K562 (cell line): ENCODE measurements around the gene BBX. TPM values are rescaled to one million over a fixed set of nuclear protein-coding genes. Genes with fewer than 3 reads are reported as not detected.

Experiments used
- ATAC-seq: fragments of 200-7000 bp; cut with Tn5 transposase; 3 replicates; pipeline ENCODE4 v1.9.1; 2020; ENCODE audit warnings: moderate library complexity
- BruUV-seq: library from RNA; stranded (reverse); fragments of 400-500 nt; replicated peaks from 2 replicates; lab custom pipeline; 2021; lab: Mats Ljungman, UMichigan
- CTCF ChIA-PET: fragments of 300-600 bp; formaldehyde crosslinking; extraction: SDS; loops from one replicate; lab custom pipeline; 2021; ENCODE audit warnings: low intra/inter-chr PET ratio; lab: Yijun Ruan, JAX
- POLR2A ChIA-PET: fragments of 300-600, 350-650 bp; sonication (Branson Sonifier 250); formaldehyde crosslinking; extraction: SDS; loops from one replicate; lab custom pipeline; 2021; ENCODE audit warnings: antibody characterized with exemption, inconsistent platforms; lab: Yijun Ruan, JAX
- DNase-seq, 4 experiments: peaks; one replicate each; pipeline versions ENCODE4 v3.0.0 to v3.0.0-alpha.2; 2011 to 2018; ENCODE audit warnings: low spot score in 3 of 4, mixed read lengths in 3 of 4; ENCODE audit errors: extremely low read depth in 1 of 4
- FAIRE-seq: peaks from 2 replicates; lab custom pipeline; 2011; peaks lifted over from hg19 to GRCh38; lab: Jason Lieb, UNC
- H2AFZ ChIP-seq: 2 replicates; pipeline ENCODE4 v1.6.0; 2011; ENCODE audit warnings: low read depth, low read length, control low read depth, inconsistent platforms
- H3K27ac ChIP-seq: fragments of 200-600 bp; 3 replicates; pipeline ENCODE4 v1.8.0; 2011; ENCODE audit warnings: low read depth, mild to moderate bottlenecking, control low read depth, inconsistent platforms, low read length, moderate library complexity, mixed read lengths; ENCODE audit errors: extremely low read depth
- H3K27me3 ChIP-seq, 2 experiments: fragments of 300-600 bp in 1 of 2; 2 replicates in 1 of 2; 3 replicates in 1 of 2; pipeline versions ENCODE4 v1.6.0 to v1.8.0; 2011; ENCODE audit warnings: inconsistent platforms in 2 of 2, low read length in 2 of 2, mild to moderate bottlenecking in 1 of 2, mixed read lengths in 1 of 2, moderate library complexity in 1 of 2; ENCODE audit not compliant: control insufficient read depth in 2 of 2, insufficient read depth in 2 of 2
- H3K36me3 ChIP-seq: fragments of 300-600 bp; 3 replicates; pipeline ENCODE4 v1.8.0; 2011; ENCODE audit warnings: mild to moderate bottlenecking, low read length, inconsistent platforms; ENCODE audit not compliant: control insufficient read depth, insufficient read depth
- H3K4me1 ChIP-seq, 2 experiments: fragments of 200-600 bp in 1 of 2; replicated peaks in 1 of 2; 2 replicates in 1 of 2; 3 replicates in 1 of 2; pipeline versions ENCODE4 v1.5.1 to v1.8.0; 2011; ENCODE audit warnings: inconsistent platforms in 2 of 2, low read length in 2 of 2, mild to moderate bottlenecking in 1 of 2, mixed read lengths in 1 of 2, moderate library complexity in 1 of 2; ENCODE audit not compliant: control insufficient read depth in 2 of 2, insufficient read depth in 2 of 2
- H3K4me2 ChIP-seq: 2 replicates; pipeline ENCODE4 v1.6.1; 2011; ENCODE audit warnings: low read length, control low read depth, inconsistent platforms, mixed read lengths; ENCODE audit not compliant: insufficient read depth
- H3K4me3 ChIP-seq: fragments of 200-600 bp; sonication (generic), shearing (Covaris generic); 2 replicates; pipeline ENCODE4 v1.5.1; 2016; ENCODE audit warnings: control low read depth, inconsistent platforms
- H3K79me2 ChIP-seq: fragments of 200-600 bp; 3 replicates; pipeline ENCODE4 v1.8.0; 2011; ENCODE audit warnings: low read length, inconsistent platforms; ENCODE audit not compliant: control insufficient read depth, insufficient read depth
- H3K9ac ChIP-seq, 2 experiments: 2 replicates each; pipeline versions ENCODE4 v1.6.0 to v1.6.1; 2011; ENCODE audit warnings: low read depth in 2 of 2, low read length in 2 of 2, control low read depth in 1 of 2, inconsistent platforms in 1 of 2, mild to moderate bottlenecking in 1 of 2, mixed read lengths in 1 of 2; ENCODE audit not compliant: insufficient read depth in 1 of 2
- H3K9me1 ChIP-seq: one replicate; pipeline ENCODE4 v1.6.0; 2011; ENCODE audit warnings: inconsistent platforms, mild to moderate bottlenecking, low read length, moderate library complexity; ENCODE audit not compliant: control insufficient read depth, insufficient read depth
- H3K9me3 ChIP-seq: replicated peaks from 2 replicates; pipeline ENCODE4 v1.5.1; 2011; ENCODE audit warnings: low read depth, low read length, inconsistent platforms; ENCODE audit not compliant: control insufficient read depth, insufficient read depth
- H4K20me1 ChIP-seq: replicated peaks from 2 replicates; pipeline ENCODE4 v1.6.1; 2011; ENCODE audit warnings: low read length, inconsistent platforms, mixed read lengths; ENCODE audit not compliant: control insufficient read depth, insufficient read depth
- ATF2 ChIP-seq: sonication (generic); formaldehyde crosslinking; IDR thresholded peaks from 2 replicates; pipeline ENCODE4 v1.8.1; 2022; ENCODE audit warnings: missing genetic modification reagents
- BRD9 ChIP-seq: fragments of 450-650 bp; IDR thresholded peaks from 2 replicates; pipeline ENCODE4 v1.6.1; 2018; ENCODE audit warnings: low read depth; ENCODE audit not compliant: partially characterized antibody
- CHD1 ChIP-seq: fragments of 200-600 bp; sonication (generic); IDR thresholded peaks from one replicate; pipeline ENCODE4 v1.6.1; 2012; ENCODE audit warnings: mild to moderate bottlenecking, moderate library complexity, low read length, inconsistent platforms
- HMG20B ChIP-seq: fragments of 250-450 bp; sonication (Bioruptor Pico); IDR thresholded peaks from 2 replicates; pipeline ENCODE4 v1.5.0; 2021; ENCODE audit warnings: mild to moderate bottlenecking
- HNRNPUL1 ChIP-seq: fragments of 200-400 bp; formaldehyde crosslinking; IDR thresholded peaks from 2 replicates; pipeline ENCODE4 v1.6.1; 2017; ENCODE audit warnings: low read length
- ILF3 ChIP-seq: fragments of 450-650 bp; IDR thresholded peaks from 2 replicates; pipeline ENCODE4 v1.6.1; 2018; ENCODE audit warnings: antibody characterized with exemption, mild to moderate bottlenecking, moderate library complexity, borderline replicate concordance
- MCM2 ChIP-seq: fragments of 450-650 bp; IDR thresholded peaks from 2 replicates; pipeline ENCODE4 v1.6.1; 2017; ENCODE audit warnings: low read depth, mild to moderate bottlenecking
- MED1 ChIP-seq: sonication (generic); formaldehyde crosslinking; IDR thresholded peaks from 2 replicates; pipeline ENCODE4 v1.8.1; 2023; ENCODE audit warnings: missing genetic modification reagents, borderline replicate concordance
- NR2C1 ChIP-seq, 2 experiments: fragments of 450-650 bp; IDR thresholded peaks; 2 replicates each; pipeline ENCODE4 v1.6.1; 2017; ENCODE audit warnings: mild to moderate bottlenecking in 2 of 2, antibody characterized with exemption in 1 of 2, inconsistent platforms in 1 of 2, missing compliant biosample characterization in 1 of 2, missing genetic modification characterization in 1 of 2
- PRPF4 ChIP-seq: fragments of 200-400 bp; formaldehyde crosslinking; IDR thresholded peaks from one replicate; pipeline ENCODE4 v1.6.1; 2017; ENCODE audit warnings: low read length, low read depth, mild to moderate bottlenecking; ENCODE audit not compliant: insufficient read depth, poor library complexity, severe bottlenecking
- TARDBP ChIP-seq: fragments of 450-650 bp; IDR thresholded peaks from 2 replicates; pipeline ENCODE4 v1.6.1; 2016
- TFAP4 ChIP-seq: sonication (generic); formaldehyde crosslinking; IDR thresholded peaks from 2 replicates; pipeline ENCODE4 v1.8.0; 2022; ENCODE audit warnings: missing genetic modification reagents, mild to moderate bottlenecking, moderate library complexity, borderline replicate concordance
- TOE1 ChIP-seq, 2 experiments: fragments of 450-650 bp in 1 of 2; sonication (generic) in 1 of 2; formaldehyde crosslinking in 1 of 2; IDR thresholded peaks; 2 replicates each; pipeline versions ENCODE4 v1.7.1 to v1.8.0; 2016 to 2022; ENCODE audit warnings: borderline replicate concordance in 2 of 2, mild to moderate bottlenecking in 2 of 2, antibody characterized with exemption in 1 of 2, inconsistent platforms in 1 of 2, low read depth in 1 of 2, missing genetic modification reagents in 1 of 2, moderate library complexity in 1 of 2
- WGBS: fragments of 100-300 bp; shearing (Covaris generic); methylation state at CpG from one replicate; pipeline ENCODE4 v1.1.6; 2016; ENCODE audit warnings: low coverage, mixed read lengths; ENCODE audit not compliant: insufficient coverage; ENCODE audit errors: missing lambda C conversion rate; 5-methylcytosine and 5-hydroxymethylcytosine counted together
- in situ Hi-C: fragments of 300-500 bp; cut with MboI; formaldehyde crosslinking; loops from 4 replicates; pipeline ENCODE4 v1.15.0; 2018; ENCODE audit warnings: inconsistent platforms, mixed read lengths
- intact Hi-C: fragments of 100-400 bp; cut with micrococcal nuclease; formaldehyde crosslinking; loops from 2 replicates; pipeline ENCODE4 v1.14.2; 2022
- polyA plus RNA-seq, 8 experiments: library from polyadenylated mRNA; depleted of rRNA in 4 of 8; stranded (reverse) in 5 of 8; unstranded in 3 of 8; fragments of >200 nt; fragmentation: Nextera tagmentation in 2 of 8; fragmentation: Illumina TruSeq in 1 of 8; extraction: Ambion mirVana in 2 of 8; extraction: Trizol in 1 of 8; gene quantifications; 2 replicates each; pipeline versions ENCODE4 v1.2.1 to v1.2.3, GENCODE V29; 2011 to 2014; ENCODE audit warnings: inconsistent platforms in 1 of 8, missing spikeins in 1 of 8
- total RNA-seq, 7 experiments: library from RNA; depleted of rRNA in 6 of 7; stranded (reverse); fragments of >200 nt in 6 of 7; fragmentation: Illumina TruSeq in 2 of 7; extraction: Trizol in 2 of 7; gene quantifications; 2 replicates each; pipeline versions ENCODE4 v1.2.1 to v1.2.3, GENCODE V29; 2011 to 2021; ENCODE audit warnings: low replicate concordance in 1 of 7
- TF ChIP-seq, protein P1 (sequence below): fragments of 450-650 bp; IDR thresholded peaks from one replicate; pipeline ENCODE4 v1.6.1; 2018; ENCODE audit warnings: mild to moderate bottlenecking, moderate library complexity; ENCODE audit not compliant: partially characterized antibody
- TF ChIP-seq, protein P2 (sequence below): fragments of 250-450 bp; sonication (Bioruptor Pico); IDR thresholded peaks from 2 replicates; pipeline ENCODE4 v1.5.1; 2021; ENCODE audit warnings: mild to moderate bottlenecking
- TF ChIP-seq, protein P3 (sequence below): sonication (generic); formaldehyde crosslinking; IDR thresholded peaks from 2 replicates; pipeline ENCODE4 v1.8.1; 2022; ENCODE audit warnings: missing genetic modification reagents

BBX gene
- total and polyA plus RNA-seq, 9 of the 15 experiments (the other 6 are each of a cell fraction or from before 2014, with no cell fraction given), result 4.9 to 19.5 (median 11.8) TPM

DNA sequence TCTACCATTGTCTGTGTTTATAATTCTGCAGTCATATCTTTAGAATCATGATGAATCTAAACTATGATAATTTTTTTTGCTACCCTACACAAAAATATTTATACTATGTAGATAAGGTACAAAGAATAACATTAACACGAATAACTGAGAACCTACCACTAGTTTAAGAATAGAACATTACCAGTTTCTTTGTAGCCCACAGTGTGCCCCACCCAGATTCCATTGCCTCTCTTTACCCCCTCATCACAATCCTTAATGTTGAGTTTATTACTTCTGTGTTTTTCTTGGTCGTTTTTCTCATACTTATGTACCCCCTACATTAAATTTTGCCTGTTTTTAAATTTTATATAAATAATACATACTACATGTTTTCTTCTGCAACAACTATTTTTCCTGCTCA lies 140.5 kb downstream of the BBX start:
- Histone ChIP-seq H3K9ac (no peak overlapping the region), H2AFZ (no peak overlapping the region), H4K20me1 (no peaks in the 10 kb centered on the region), H3K4me2 (no peak overlapping the region), H3K36me3 (no peaks in the 10 kb centered on the region), H3K27ac (no peak overlapping the region), H3K79me2 (no peaks in the 10 kb centered on the region), H3K9me1 (no peaks in the 10 kb centered on the region), H3K4me1 (no peaks in the 10 kb centered on the region), H3K4me3 (no peak overlapping the region), H3K9me3 (no peaks in the 10 kb centered on the region), H3K27me3 (no peaks in the 10 kb centered on the region)
- DNase-seq, result no peak
- CTCF ChIA-PET, result no interaction called here
- 5% methylated on average over 2 of the region's 2 CpGs for WGBS
- in situ Hi-C loops (no loop called here), intact Hi-C loops (loop anchor here (10.0 kb wide), 1 partner anchor 88 kb away; no protein-coding TSS in a partner anchor)
- ATAC-seq, result no peak
- POLR2A ChIA-PET, result interaction anchor here (1.7 kb wide), 1 partner anchor 14 kb away, joined by 5 read pairs; no protein-coding TSS in a partner anchor
- BruUV-seq, result no TSS peak
- no peak for FAIRE-seq
- TF ChIP-seq TFAP4 (CRISPR knock-in tag), result no peak
- TF ChIP-seq BRD9, result no peak
- no peak for TF ChIP-seq TOE1 (IDR thresholded peaks at IDR 0.05; ENCODE audit: borderline replicate concordance)
- TF ChIP-seq TOE1 (CRISPR knock-in tag; IDR thresholded peaks at IDR 0.05; ENCODE audit: borderline replicate concordance, low read depth), result no peak
- no peak for TF ChIP-seq PRPF4
- TF ChIP-seq NR2C1 (IDR thresholded peaks at IDR 0.05), result no peak
- TF ChIP-seq NR2C1 (tag; IDR thresholded peaks at IDR 0.05), result no peak
- no peak for TF ChIP-seq ILF3
- no peak for TF ChIP-seq HMG20B
- TF ChIP-seq HNRNPUL1, result no peak
- TF ChIP-seq, protein P1, sequence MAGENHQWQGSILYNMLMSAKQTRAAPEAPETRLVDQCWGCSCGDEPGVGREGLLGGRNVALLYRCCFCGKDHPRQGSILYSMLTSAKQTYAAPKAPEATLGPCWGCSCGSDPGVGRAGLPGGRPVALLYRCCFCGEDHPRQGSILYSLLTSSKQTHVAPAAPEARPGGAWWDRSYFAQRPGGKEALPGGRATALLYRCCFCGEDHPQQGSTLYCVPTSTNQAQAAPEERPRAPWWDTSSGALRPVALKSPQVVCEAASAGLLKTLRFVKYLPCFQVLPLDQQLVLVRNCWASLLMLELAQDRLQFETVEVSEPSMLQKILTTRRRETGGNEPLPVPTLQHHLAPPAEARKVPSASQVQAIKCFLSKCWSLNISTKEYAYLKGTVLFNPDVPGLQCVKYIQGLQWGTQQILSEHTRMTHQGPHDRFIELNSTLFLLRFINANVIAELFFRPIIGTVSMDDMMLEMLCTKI, result no peak
- TF ChIP-seq, protein P2, sequence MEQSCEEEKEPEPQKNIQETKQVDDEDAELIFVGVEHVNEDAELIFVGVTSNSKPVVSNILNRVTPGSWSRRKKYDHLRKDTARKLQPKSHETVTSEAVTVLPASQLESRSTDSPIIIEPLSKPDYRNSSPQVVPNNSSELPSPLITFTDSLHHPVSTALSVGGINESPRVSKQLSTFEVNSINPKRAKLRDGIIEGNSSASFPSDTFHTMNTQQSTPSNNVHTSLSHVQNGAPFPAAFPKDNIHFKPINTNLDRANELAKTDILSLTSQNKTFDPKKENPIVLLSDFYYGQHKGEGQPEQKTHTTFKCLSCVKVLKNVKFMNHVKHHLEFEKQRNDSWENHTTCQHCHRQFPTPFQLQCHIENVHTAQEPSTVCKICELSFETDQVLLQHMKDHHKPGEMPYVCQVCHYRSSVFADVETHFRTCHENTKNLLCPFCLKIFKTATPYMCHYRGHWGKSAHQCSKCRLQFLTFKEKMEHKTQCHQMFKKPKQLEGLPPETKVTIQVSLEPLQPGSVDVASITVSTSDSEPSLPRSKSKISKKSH, result no peak
- no peak for TF ChIP-seq CHD1
- TF ChIP-seq MED1 (CRISPR knock-in tag), result no peak
- no peak for TF ChIP-seq ATF2 (CRISPR knock-in tag)
- no peak for TF ChIP-seq MCM2
- no peak for TF ChIP-seq TARDBP
- TF ChIP-seq, protein P3, sequence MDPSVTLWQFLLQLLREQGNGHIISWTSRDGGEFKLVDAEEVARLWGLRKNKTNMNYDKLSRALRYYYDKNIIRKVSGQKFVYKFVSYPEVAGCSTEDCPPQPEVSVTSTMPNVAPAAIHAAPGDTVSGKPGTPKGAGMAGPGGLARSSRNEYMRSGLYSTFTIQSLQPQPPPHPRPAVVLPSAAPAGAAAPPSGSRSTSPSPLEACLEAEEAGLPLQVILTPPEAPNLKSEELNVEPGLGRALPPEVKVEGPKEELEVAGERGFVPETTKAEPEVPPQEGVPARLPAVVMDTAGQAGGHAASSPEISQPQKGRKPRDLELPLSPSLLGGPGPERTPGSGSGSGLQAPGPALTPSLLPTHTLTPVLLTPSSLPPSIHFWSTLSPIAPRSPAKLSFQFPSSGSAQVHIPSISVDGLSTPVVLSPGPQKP (CRISPR knock-in tag), result no peak
